Measurements from ENCODE around the gene MB.

Gene MB

DNA sequence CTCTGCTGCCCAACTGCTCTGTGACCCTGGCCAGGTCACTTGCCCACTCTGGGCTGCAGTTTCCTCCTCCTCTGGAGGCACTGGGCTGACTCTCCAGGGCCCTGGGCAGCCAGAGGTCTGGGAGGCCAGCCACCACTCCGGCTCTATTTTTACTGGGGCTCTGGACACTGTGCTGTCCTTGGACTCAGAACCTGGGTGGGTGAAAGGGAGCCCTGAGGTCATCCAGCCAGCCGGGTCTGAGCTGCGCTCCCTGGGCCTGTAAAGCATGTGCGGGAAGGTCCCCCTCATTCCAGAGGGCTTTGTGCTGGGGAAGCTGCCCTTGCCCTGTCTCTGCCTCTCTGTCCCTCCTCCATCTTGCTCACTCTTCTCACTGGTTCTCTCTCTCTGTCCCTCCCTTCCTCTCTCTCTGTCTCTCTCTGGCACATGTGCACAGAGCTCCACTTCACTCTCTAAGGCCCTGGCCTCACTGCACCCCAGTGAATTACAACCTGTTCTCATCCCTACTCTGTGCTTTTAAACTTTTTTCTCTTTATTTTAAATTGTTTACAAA, 24.6 kb downstream of the MB start:
- DNase-seq, result no peak

GRCh38 chr22:35591714-35592417, 25.3 kb downstream of the MB start:
- no peak for DNase-seq

- no peak for DNase-seq
Observed at GRCh38 chr22:35590634-35591295, 26.4 kb downstream of the MB start.

- no peak for DNase-seq
Observed at GRCh38 chr22:35589756-35590093, 27.4 kb downstream of the MB start.

DNA sequence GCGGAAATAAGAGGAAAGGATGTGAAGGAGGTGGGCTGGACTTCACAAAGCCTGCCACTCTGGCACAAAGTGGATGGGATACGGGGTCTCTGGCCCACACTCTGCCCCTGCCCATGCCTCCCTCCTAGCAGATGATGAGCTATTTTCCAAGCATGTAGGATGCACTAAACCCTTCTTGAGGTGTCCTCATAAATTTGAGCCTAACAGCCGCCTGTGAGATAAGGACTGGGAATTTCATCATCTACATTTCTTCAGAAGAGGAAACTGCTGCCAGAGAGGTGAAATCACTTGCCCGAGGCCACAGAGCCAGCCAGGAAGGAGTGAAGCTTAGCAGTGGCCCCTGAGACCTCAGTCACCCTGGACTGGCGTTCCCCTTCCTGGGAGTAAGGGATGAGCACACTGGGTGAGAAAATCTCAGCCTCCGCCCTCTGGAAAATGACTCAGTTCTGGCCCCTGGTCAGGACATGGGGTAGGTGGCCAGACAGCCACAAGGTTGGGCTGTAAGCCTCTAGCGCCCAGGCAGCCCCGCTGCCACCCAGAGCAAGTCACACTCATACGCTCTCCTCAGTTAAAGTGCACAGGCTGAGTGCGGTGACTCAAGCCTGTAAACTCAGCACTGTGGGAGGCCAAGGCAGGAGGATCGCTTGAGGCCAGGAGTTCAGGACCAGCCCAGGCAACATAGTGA, 27.9 kb downstream of the MB start:
- DNase-seq, result no peak

DNA sequence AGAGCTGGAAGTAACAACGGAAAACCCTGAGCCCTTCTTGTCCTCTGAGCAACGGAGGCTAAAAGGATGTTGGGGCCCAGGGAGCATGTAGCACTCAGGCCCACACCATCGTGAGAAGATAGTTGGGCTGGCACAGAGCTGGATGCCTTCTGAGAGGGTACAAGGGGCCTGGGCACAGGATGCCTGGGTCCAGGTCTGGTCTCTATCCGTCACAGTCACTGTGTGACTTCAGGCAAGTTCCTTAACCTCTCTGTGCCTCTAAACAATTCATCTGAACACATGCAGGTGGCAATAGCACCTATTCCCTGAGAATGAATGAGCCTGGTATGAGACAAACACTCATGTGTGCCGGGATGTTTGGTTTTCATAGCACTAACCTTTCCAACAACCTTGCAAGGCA, 29.2 kb downstream of the MB start:
- no peak for DNase-seq

GRCh38 chr22:35587447-35587870, 29.7 kb downstream of the MB start:
- DNase-seq, result no peak

DNA sequence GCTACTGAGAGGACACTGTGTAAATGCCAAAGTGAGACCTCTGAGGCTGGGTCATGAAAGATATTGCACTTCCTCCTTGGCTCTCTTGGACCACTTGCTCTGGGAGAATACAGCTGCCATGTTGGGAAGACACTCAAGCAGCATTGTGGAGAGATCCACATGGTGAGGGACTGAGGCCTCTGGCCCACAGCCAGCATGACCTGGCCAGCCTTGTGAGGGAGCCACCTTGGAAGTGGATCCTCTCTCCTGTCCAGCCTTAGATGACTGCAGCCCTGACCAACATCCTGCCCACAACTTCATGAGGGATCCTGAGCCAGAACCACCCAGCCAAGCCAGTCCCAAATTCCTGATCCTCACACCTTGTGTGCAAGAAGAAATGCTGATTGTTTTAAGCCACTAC, 30.4 kb downstream of the MB start:
- DNase-seq, result no peak

- peak; percentile 58 for DNase-seq
Observed at GRCh38 chr22:35582861-35583670, 34.1 kb downstream of the MB start.

GRCh38 chr22:35582218-35582860, 34.8 kb downstream of the MB start:
- DNase-seq, result no peak

DNA sequence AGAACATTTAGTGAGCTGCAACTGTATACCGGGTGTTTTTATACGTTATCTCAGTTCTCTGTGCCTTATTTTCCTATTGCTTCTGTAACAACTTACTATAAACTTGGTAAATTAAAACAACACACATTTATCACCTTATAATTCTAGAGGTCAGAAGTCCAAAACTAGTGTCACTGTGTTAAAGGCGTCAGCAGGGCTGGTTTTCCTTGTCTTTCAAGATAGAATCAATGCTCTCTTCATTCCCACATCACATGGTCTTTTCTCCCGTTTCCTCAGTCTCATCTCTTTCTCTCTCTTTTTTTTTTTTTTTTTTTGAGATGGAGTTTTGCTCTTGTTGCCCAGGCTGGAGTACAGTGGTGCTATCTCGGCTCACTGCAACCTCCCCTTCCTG, 36.1 kb downstream of the MB start:
- DNase-seq, result no peak

DNA sequence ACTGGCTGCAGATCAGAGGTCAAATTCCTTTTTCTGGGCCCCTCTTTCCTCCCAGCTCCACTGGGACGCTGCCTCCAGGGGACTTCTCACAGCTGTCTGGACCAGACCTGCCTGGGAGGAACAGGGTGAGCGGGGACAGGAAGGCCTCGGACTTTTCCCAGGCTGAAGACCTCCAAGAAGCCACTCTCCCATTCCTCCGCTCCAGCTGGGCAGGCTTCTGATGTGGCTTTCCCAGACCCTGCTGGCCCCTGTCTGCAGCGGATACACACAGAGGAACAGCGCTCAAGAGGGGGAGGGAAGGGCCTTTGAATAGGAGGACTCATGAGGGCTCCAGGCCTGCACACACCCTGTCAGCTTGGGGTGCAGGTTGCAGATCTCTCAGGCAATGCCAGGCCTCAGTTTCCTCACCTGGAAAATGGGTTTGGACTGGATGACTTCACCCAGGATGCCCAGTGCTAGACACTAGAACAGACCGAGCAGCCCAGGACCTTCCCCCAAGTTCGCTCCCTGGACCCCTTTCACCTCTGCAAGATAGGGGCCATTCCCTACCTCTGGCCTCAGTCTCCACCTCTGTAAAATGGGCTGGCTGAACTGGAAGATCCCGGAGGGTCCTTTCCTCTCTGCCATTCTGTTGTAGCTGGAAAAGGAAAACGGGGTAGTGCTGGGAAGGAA, 36.6 kb downstream of the MB start:
- DNase-seq, result no peak

GRCh38 chr22:35578836-35579575, 38.1 kb downstream of the MB start:
- DNase-seq, result no peak

GRCh38 chr22:35577799-35578659, 39.1 kb downstream of the MB start:
- DNase-seq, result no peak

DNA sequence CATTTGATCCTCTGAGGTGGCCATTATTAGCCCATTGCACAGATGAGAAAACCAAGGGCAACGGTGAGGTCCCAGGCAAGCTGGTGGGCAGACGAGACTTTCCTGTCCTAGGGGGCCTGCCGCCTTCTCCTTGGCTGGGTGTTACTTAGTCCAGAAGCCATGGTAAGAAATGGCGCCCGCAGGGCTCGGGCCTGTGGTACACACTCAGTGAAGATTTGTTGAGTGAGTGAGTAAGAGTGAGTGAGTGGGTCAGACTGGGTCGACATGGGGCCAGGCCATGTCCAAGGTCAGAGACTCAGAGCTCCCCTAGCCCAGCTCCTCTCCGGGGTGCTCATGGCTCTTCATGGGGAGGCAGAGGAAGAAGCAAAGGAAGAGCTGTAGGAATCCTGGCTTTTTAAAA, 40.5 kb downstream of the MB start:
- DNase-seq, result no peak

DNA sequence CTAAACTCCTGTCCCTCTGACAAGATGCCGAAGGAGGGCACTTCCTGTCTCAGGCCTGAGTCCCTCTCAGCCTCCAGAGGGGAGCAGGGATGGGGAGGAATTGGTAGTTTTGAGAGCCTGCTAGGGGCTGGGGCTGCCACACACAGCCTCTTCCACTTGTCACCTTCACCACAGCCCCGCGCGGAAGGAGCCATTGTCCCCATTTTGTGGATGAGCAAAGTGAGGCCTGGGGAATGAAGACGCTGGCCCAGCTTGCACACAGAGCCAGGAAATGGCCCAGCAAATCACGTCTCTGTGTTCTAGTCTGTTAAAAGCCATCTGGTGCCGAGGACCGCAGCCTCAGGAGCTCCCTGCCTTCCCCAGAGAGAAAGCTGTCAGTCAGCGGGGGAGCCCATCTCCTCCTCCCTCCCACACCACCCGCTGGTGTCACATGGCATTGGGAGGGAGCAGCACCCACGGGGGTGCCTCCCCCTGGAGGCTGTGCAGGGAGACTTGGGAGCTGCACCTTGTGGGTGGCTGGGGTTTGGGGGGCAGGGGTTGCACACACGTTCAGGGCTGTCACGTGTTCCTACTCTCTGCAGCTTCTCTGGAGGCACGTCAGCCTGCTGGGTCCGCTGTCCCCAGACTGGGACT, 41.9 kb downstream of the MB start:
- no peak for DNase-seq

DNA sequence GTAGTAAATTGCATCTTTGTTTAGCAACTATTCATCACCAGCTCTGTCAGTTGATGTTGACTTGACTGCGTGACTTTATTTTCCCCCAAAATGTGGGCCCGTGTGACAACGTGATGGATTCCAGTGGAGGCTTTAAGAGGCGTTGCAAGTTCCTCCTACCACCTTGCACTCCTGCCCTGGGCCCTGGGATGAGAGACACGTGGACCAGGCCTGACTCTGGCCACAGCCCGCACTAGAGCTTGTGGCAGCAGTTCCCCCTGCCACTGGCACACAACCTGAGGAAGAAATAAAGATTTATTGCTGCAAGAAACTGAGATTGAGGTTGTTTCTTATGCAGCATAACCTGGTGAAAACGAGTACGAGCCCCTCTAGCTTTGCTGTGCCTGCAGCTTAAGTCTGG, 44.6 kb downstream of the MB start:
- no peak for DNase-seq

- no peak for DNase-seq
Observed at GRCh38 chr22:35570686-35571194, 46.4 kb downstream of the MB start.

DNA sequence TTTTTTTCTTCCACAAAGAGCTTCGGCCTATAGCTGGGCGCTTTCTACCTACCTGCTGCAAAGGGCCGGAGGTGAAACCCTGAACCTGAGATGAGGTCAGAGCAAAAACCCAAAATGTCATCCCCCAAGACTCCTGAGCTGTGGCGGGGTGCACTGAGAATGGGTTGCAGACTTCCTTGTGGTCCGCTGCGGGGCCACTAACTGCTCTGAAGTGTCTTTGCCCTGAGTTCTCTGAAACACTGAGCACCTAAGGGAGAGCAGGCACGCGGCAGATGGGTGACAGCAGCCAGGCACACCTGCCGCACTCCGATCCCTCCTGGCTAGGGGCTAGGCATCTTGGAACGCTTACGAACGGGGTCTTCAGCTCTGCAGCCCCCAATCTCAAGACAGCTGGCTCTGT, 47.2 kb downstream of the MB start:
- DNase-seq, result no peak

Data from activated CD4-positive, alpha-beta T cell treated with anti-CD3 and anti-CD28 coated beads, Interleukin-10, Interleukin-2, amounts not matched to agents 100 ng/mL and 50 ng/mL, durations not matched to agents 16 hours and 8 hours (primary cell).